HCEC 1CT (cell line): ENCODE measurements around the gene MAB21L2.

Experiments used
- DNase-seq: peaks from one replicate; pipeline ENCODE4 v3.0.0-alpha.2; 2017

The MAB21L2 gene

GRCh38 chr4:150577796-150578195, 4.2 kb upstream of the MAB21L2 start:
- no peak for DNase-seq

- DNase-seq, result peak; percentile 53
Measured at GRCh38 chr4:150578745-150579501, 3.0 kb upstream of the MAB21L2 start.

GRCh38 chr4:150579551-150580234, 2.3 kb upstream of the MAB21L2 start:
- DNase-seq, result peak; percentile 40

GRCh38 chr4:150580306-150580705, 1.6 kb upstream of the MAB21L2 start:
- DNase-seq, result no peak

- no peak for DNase-seq
Measured at GRCh38 chr4:150581056-150581605, 820 bp upstream of the MAB21L2 start.

- DNase-seq, result peak; percentile 89
Measured at GRCh38 chr4:150581641-150582051, 305 bp upstream of the MAB21L2 start.

- no peak for DNase-seq
Measured at GRCh38 chr4:150582873-150583286, 929 bp downstream of the MAB21L2 start.

- DNase-seq, result peak; percentile 58
Measured at GRCh38 chr4:150583287-150584110, 1.5 kb downstream of the MAB21L2 start.

- DNase-seq, result no peak
Measured at GRCh38 chr4:150584111-150584915, 2.4 kb downstream of the MAB21L2 start.

GRCh38 chr4:150585611-150586010, 3.7 kb downstream of the MAB21L2 start:
- DNase-seq, result no peak

- DNase-seq, result no peak
Measured at GRCh38 chr4:150586162-150586810, 4.3 kb downstream of the MAB21L2 start.

- DNase-seq, result peak; percentile 36
Measured at GRCh38 chr4:150588316-150588715, 6.4 kb downstream of the MAB21L2 start.

- DNase-seq, result no peak
Measured at GRCh38 chr4:150589157-150589556, 7.2 kb downstream of the MAB21L2 start.

GRCh38 chr4:150590631-150591030, 8.7 kb downstream of the MAB21L2 start:
- no peak for DNase-seq

GRCh38 chr4:150591406-150591805, 9.5 kb downstream of the MAB21L2 start:
- DNase-seq, result peak; percentile 55

- DNase-seq, result no peak
Measured at GRCh38 chr4:150591904-150592303, 10.0 kb downstream of the MAB21L2 start.

- peak; percentile 59 for DNase-seq
Measured at GRCh38 chr4:150593996-150594395, 12.0 kb downstream of the MAB21L2 start.

- no peak for DNase-seq
Measured at GRCh38 chr4:150598909-150599308, 17.0 kb downstream of the MAB21L2 start.

- no peak for DNase-seq
Measured at GRCh38 chr4:150599547-150599946, 17.6 kb downstream of the MAB21L2 start.

GRCh38 chr4:150600812-150601445, 19.0 kb downstream of the MAB21L2 start:
- DNase-seq, result no peak

GRCh38 chr4:150609131-150609530, 27.2 kb downstream of the MAB21L2 start:
- DNase-seq, result no peak
